ENCODE measurements around the gene ECPAS. TPM values are rescaled to one million over a fixed set of nuclear protein-coding genes. Genes with fewer than 3 reads are reported as not detected.

The ECPAS gene
- total RNA-seq, 1 experiment from 2014 or later = 106 TPM

- no peaks in the 10 kb centered on the region for H3K79me1 ChIP-seq (ENCODE audit: insufficient read depth, low read depth, low read length, poor library complexity, severe bottlenecking)
- H3K23ac ChIP-seq (ENCODE audit: insufficient read length, low read depth, low read length) = no peak overlapping the region
- H4K5ac ChIP-seq (ENCODE audit: insufficient read length, low read depth, low read length) = no peak overlapping the region
- no peak overlapping the region for H2BK15ac ChIP-seq (ENCODE audit: low read depth, low read length)
- no peak overlapping the region for H2BK120ac ChIP-seq (ENCODE audit: low read depth, low read length, poor library complexity, severe bottlenecking)
- H3K4me3 Mint-ChIP-seq = no peak overlapping the region
- H2BK5ac ChIP-seq (ENCODE audit: insufficient read length, low read length) = no peak overlapping the region
- H3K4me1 Mint-ChIP-seq = peaks cover 9 to 12% of the 10 kb centered on the region in 2 experiments
- H3K56ac ChIP-seq (ENCODE audit: insufficient read length, low read depth, low read length) = no peak overlapping the region
- H3K4me1 ChIP-seq (ENCODE audit: insufficient read depth, low read length) = no peaks in the 10 kb centered on the region; the same call in 1 of the 2 replicates
- H3K9me3 Mint-ChIP-seq = no peaks in the 10 kb centered on the region; a peak in 1 of 5 replicates
- H4K8ac ChIP-seq (replicated peaks; ENCODE audit: insufficient read length, low read depth, low read length) = no peak overlapping the region
- H3K23me2 ChIP-seq (ENCODE audit: insufficient read length, low read depth, low read length, poor library complexity, severe bottlenecking) = no peaks in the 10 kb centered on the region
- no peak overlapping the region for H4K91ac ChIP-seq (ENCODE audit: insufficient read length, low read depth, low read length)
- no peak for DNase-seq
- H2AK5ac ChIP-seq (ENCODE audit: insufficient read length, low read length) = no peak overlapping the region
- H3T11ph ChIP-seq (ENCODE audit: low read length) = no peak overlapping the region
- H3K9me3 ChIP-seq (ENCODE audit: control insufficient read depth, low read depth, low read length) = no peaks in the 10 kb centered on the region
- no peaks in the 10 kb centered on the region for H4K20me1 ChIP-seq (ENCODE audit: control insufficient read depth, insufficient read depth, insufficient read length)
- no peaks in the 10 kb centered on the region; the same call in 1 of the 2 replicates for H3K79me2 ChIP-seq (ENCODE audit: insufficient read depth, low read length)
- no peak for TF ChIP-seq CTCF (conservative IDR thresholded peaks at IDR 0.05)
- H2BK20ac ChIP-seq (ENCODE audit: low read depth, low read length, poor library complexity, severe bottlenecking) = no peak overlapping the region
- no CpG with 5 or more reads among the region's 4 CpGs for WGBS (ENCODE audit: extremely low coverage, insufficient read length, low lambda C conversion rate)
- no peak overlapping the region for H3K4ac ChIP-seq (ENCODE audit: low read depth, low read length)
- no peaks in the 10 kb centered on the region for H3K27me3 Mint-ChIP-seq (ENCODE audit: low read depth)
- peaks cover 31 to 71% (median 60%) of the 10 kb centered on the region in 3 experiments; a peak in 6 of 7 replicates for H3K36me3 Mint-ChIP-seq (ENCODE audit: insufficient read depth in 1 of 3, low read depth in 3 of 3)
- H3K27ac ChIP-seq (ENCODE audit: insufficient read length, low read depth, low read length) = no peak overlapping the region
- H3K27ac Mint-ChIP-seq = no peak overlapping the region
- H3K9ac ChIP-seq (ENCODE audit: extremely low read depth, insufficient read length, low read length) = no peak overlapping the region
- H3K18ac ChIP-seq (ENCODE audit: insufficient read length, low read depth, low read length) = no peak overlapping the region
- H3K4me2 ChIP-seq (ENCODE audit: insufficient read depth, insufficient read length, low read length) = no peak overlapping the region
- no peak overlapping the region for H2AFZ ChIP-seq (ENCODE audit: low read length)
- H2BK12ac ChIP-seq (ENCODE audit: insufficient read length, low read depth, low read length) = no peak overlapping the region
- no peak overlapping the region for H3K14ac ChIP-seq (ENCODE audit: insufficient read depth, low read length)
- no peaks in the 10 kb centered on the region for H3K27me3 ChIP-seq (ENCODE audit: insufficient read depth, low read length)
Measured at GRCh38 chr9:111443454-111443853, 40.7 kb downstream of the ECPAS start.
